GM08714 (cell line): ENCODE measurements around the gene WDR47.
"Not testable (repeated sequence)": the region's sequence is repeated elsewhere in the genome, so short reads cannot be mapped to it uniquely, and the experiment has no call there.

ENCODE experiments used
- H3K4me3 ChIP-seq: fragments of 200-500 bp; sonication (Bioruptor generic); 2 replicates; pipeline ENCODE4 v1.5.1; 2014; ENCODE audit warnings: mild to moderate bottlenecking, low read length, inconsistent platforms
- ZNF274 ChIP-seq: IDR thresholded peaks from 2 replicates; pipeline ENCODE4 v1.6.1; 2012; ENCODE audit warnings: mild to moderate bottlenecking, low read depth, low read length

The WDR47 gene

DNA sequence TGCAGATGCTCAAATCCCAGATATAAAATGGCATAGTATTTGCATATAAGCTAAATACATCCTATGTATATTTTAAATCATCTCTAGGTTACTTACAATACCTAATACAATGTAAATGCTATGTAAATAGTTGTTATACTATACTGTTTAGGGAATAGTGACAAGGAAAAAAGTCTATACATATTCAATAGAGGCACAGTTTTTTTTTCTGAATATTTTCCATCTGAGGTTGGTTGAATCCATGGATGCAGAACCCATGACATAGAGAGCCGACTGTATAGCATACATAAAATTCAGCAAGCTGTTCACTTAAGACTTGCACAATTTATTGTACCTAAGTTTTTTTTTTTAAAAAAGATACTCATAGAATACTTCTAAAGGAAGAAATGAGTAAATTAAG lies 27.4 kb upstream of the WDR47 start:
- TF ChIP-seq ZNF274, result no peak

GRCh38 chr1:109067883-109068282 lies 26.0 kb upstream of the WDR47 start:
- TF ChIP-seq ZNF274, result no peak

More for the DNA sequence above, 27.4 kb upstream of the WDR47 start:
- H3K4me3 ChIP-seq, result no peak overlapping the region

DNA sequence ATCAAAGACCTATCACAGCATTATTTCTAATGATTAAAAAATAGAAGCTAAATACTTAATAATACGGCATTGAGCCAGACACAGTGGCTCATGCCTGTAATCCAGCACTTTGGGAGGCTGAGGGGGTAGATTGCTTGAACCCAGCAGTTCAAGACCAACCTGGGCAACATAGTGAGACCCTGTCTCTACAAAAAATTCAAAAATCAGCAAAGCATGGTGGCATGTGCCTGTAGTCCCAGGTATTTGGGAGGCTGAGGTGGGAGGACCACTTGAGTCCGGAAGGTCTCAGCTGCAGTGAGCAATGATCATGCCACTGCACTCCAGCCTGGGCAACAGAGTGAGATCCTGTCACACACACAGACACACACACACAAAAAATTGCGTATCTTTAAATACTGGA lies 23.2 kb upstream of the WDR47 start:
- no peak overlapping the region for H3K4me3 ChIP-seq
- no peak for TF ChIP-seq ZNF274

More at GRCh38 chr1:109067883-109068282, 26.0 kb upstream of the WDR47 start:
- H3K4me3 ChIP-seq, result no peak overlapping the region

DNA sequence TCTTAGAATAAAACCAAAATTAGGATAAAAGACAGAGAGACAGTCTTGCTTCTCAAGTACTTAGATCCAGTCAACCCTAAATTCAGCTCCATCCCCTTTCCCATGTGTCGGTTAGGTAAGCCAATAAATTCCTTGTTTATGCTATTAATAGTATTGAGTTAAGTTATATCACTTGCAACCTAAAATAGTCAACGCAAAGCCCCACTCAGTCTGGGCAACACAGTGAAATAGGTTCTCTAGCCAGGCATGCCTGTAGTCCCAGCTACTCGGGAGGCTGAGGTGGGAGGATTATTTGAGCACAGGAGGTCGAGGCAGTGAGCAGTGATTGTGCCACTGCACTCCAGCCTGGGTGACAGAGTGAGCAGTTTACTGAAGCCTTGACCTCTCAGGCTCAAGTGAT lies 19.3 kb upstream of the WDR47 start:
- TF ChIP-seq ZNF274, result no peak
- no peak overlapping the region for H3K4me3 ChIP-seq

- H3K4me3 ChIP-seq, result no peak overlapping the region
- TF ChIP-seq ZNF274, result no peak
Observed at GRCh38 chr1:109060707-109061106, 18.8 kb upstream of the WDR47 start.

DNA sequence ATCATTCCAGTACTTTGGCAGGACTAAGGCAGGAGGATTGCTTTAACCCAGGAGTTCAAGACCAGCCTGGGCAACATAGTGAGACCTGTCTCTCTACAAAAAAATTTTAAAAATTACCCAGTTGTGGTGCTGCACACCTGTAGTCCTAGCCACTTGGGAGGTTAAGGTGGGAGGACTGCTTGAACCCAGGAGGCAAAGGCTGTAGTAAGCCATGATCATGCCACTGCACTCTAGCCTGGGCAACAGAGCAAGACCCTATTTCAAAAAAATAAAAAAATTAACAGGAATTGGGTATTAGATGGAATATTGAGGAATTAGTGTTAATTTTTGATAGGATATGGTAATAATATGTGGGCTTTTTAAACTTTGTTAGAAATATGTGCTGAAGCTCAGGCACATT lies 17.1 kb upstream of the WDR47 start:
- no peak overlapping the region for H3K4me3 ChIP-seq
- no peak for TF ChIP-seq ZNF274

GRCh38 chr1:109056064-109056463 lies 14.2 kb upstream of the WDR47 start:
- no peak overlapping the region for H3K4me3 ChIP-seq
- no peak for TF ChIP-seq ZNF274

GRCh38 chr1:109052145-109052544 lies 10.2 kb upstream of the WDR47 start:
- not testable (repeated sequence) for H3K4me3 ChIP-seq

- no peak for TF ChIP-seq ZNF274
- no peak overlapping the region for H3K4me3 ChIP-seq
Observed at GRCh38 chr1:109050228-109050995, 8.5 kb upstream of the WDR47 start.

- no peak for TF ChIP-seq ZNF274
Observed at GRCh38 chr1:109048335-109048734, 6.4 kb upstream of the WDR47 start.

GRCh38 chr1:109047339-109047738 lies 5.4 kb upstream of the WDR47 start:
- H3K4me3 ChIP-seq, result no peak overlapping the region
- TF ChIP-seq ZNF274, result no peak

More at GRCh38 chr1:109048335-109048734, 6.4 kb upstream of the WDR47 start:
- no peak overlapping the region for H3K4me3 ChIP-seq

- no peak for TF ChIP-seq ZNF274
- no peak overlapping the region for H3K4me3 ChIP-seq
Observed at GRCh38 chr1:109046671-109047070, 4.8 kb upstream of the WDR47 start.

- TF ChIP-seq ZNF274, result no peak
- no peak overlapping the region for H3K4me3 ChIP-seq
Observed at GRCh38 chr1:109045595-109045994, 3.7 kb upstream of the WDR47 start.

GRCh38 chr1:109040989-109041620 lies 797 bp downstream of the WDR47 start:
- TF ChIP-seq ZNF274, result no peak

GRCh38 chr1:109040627-109040988 lies 1.3 kb downstream of the WDR47 start:
- H3K4me3 ChIP-seq, result peak overlapping the region; percentile 95
- no peak for TF ChIP-seq ZNF274

More at GRCh38 chr1:109040989-109041620, 797 bp downstream of the WDR47 start:
- H3K4me3 ChIP-seq, result peak overlapping the region; percentile 95
